ENCODE measurements around the gene ADGRE3. TPM values are rescaled to one million over a fixed set of nuclear protein-coding genes. Genes with fewer than 3 reads are reported as not detected.

Gene ADGRE3
- total RNA-seq, 1 donor from 2014 or later: not detected

DNA sequence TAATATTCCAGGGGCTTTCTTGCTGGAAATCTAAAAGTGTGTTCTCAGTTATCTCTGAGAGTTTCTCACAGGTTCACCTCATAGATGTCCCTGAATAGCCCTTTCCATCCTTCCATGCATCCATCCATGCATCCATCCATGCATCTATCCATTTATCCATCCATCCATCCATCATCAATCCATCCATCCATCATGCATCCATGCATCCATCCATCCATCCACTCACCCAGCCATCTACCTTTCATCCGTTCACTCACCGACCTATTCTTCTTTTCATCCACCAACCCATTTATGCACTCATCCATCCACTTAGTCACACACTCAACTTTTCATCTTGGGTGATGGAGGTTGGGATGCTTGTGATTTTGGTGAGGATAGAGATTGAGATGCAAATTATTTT lies 7.4 kb upstream of the ADGRE3 start:
- Mint-ChIP-seq H3K36me3 (ENCODE audit: low read depth, unreplicated experiment) (peaks cover 3% of the 10 kb centered on the region), H3K9me3 (ENCODE audit: unreplicated experiment) (no peaks in the 10 kb centered on the region), H3K4me1 (ENCODE audit: unreplicated experiment) (no peaks in the 10 kb centered on the region), H3K4me3 (ENCODE audit: unreplicated experiment) (no peak overlapping the region), H3K27ac (ENCODE audit: unreplicated experiment) (no peak overlapping the region), H3K27me3 (ENCODE audit: unreplicated experiment) (no peaks in the 10 kb centered on the region)
- no peak for DNase-seq (ENCODE audit: low spot score)
- TF ChIP-seq, protein P1, sequence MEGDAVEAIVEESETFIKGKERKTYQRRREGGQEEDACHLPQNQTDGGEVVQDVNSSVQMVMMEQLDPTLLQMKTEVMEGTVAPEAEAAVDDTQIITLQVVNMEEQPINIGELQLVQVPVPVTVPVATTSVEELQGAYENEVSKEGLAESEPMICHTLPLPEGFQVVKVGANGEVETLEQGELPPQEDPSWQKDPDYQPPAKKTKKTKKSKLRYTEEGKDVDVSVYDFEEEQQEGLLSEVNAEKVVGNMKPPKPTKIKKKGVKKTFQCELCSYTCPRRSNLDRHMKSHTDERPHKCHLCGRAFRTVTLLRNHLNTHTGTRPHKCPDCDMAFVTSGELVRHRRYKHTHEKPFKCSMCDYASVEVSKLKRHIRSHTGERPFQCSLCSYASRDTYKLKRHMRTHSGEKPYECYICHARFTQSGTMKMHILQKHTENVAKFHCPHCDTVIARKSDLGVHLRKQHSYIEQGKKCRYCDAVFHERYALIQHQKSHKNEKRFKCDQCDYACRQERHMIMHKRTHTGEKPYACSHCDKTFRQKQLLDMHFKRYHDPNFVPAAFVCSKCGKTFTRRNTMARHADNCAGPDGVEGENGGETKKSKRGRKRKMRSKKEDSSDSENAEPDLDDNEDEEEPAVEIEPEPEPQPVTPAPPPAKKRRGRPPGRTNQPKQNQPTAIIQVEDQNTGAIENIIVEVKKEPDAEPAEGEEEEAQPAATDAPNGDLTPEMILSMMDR (IDR thresholded peaks at IDR 0.05; ENCODE audit: unreplicated experiment): no peak

DNA sequence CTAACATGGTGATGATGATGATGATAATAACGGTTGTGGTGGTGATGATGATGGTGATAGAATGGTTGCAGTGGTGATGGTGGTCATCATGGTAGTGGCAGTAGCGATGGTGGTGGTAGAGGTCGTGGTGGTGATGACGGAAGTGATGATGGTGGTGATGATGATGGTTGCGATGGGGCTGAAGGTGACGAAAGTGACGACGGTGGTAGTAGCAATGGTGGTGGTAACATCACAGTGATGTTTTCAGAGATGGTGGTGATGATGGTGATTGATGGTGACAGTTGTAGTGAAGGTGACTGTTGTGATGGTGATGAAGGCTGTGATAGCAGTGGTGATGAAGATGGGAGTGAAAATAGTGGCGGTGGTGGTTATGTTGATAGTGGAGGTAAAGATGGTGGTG lies 3.6 kb upstream of the ADGRE3 start:
- peaks cover 3% of the 10 kb centered on the region for H3K36me3 Mint-ChIP-seq (ENCODE audit: low read depth, unreplicated experiment)
- DNase-seq (ENCODE audit: low spot score): no peak
- H3K27ac Mint-ChIP-seq (ENCODE audit: unreplicated experiment): no peak overlapping the region
- no peak overlapping the region for H3K4me3 Mint-ChIP-seq (ENCODE audit: unreplicated experiment)
- H3K4me1 Mint-ChIP-seq (ENCODE audit: unreplicated experiment): no peaks in the 10 kb centered on the region
- H3K27me3 Mint-ChIP-seq (ENCODE audit: unreplicated experiment): no peaks in the 10 kb centered on the region
- no peaks in the 10 kb centered on the region for H3K9me3 Mint-ChIP-seq (ENCODE audit: unreplicated experiment)
- TF ChIP-seq, protein P1 (IDR thresholded peaks at IDR 0.05; ENCODE audit: unreplicated experiment): no peak

DNA sequence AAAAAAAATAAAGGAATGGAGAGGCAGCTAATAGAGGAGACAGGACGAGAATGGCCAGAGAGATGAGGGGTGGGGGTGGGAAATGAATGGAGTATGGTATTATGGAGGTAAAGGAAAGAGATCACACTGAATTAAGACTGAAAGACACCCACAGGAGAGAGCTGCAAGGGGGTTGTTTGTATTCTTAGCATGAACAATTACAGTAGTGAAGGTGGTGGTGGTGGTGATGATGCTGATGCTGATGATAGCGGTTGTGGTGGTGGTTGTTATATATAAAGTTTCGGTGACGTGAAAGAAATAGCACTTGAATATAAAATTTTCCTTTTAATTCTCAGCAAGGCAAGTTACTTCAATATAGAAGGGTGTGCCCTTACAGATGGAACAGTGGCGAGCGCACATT lies 2.8 kb upstream of the ADGRE3 start:
- H3K9me3 Mint-ChIP-seq (ENCODE audit: unreplicated experiment): no peaks in the 10 kb centered on the region
- no peak for DNase-seq (ENCODE audit: low spot score)
- H3K27me3 Mint-ChIP-seq (ENCODE audit: unreplicated experiment): no peaks in the 10 kb centered on the region
- H3K36me3 Mint-ChIP-seq (ENCODE audit: low read depth, unreplicated experiment): peaks cover 3% of the 10 kb centered on the region
- H3K4me1 Mint-ChIP-seq (ENCODE audit: unreplicated experiment): no peaks in the 10 kb centered on the region
- TF ChIP-seq, protein P1 (IDR thresholded peaks at IDR 0.05; ENCODE audit: unreplicated experiment): no peak
- H3K4me3 Mint-ChIP-seq (ENCODE audit: unreplicated experiment): no peak overlapping the region
- no peak overlapping the region for H3K27ac Mint-ChIP-seq (ENCODE audit: unreplicated experiment)

DNA sequence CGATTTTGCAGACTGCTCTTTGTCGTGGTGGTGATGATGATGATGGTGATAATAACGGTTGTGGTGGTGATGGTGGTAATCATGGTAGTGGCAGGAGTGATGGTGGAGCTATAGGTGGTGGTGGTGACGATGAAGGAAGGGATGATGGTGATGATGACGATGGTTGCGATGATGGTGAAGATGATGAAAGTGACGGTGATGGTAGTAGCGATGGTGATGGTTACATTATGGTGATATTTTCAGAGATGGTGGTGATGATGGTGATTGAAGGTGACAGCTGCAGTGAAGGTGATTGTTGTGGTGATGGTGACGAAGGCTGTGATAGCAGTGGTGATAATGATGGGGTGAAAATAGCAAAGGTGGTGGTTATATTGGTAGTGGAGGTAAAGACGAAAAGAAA lies 2.1 kb upstream of the ADGRE3 start:
- no peaks in the 10 kb centered on the region for H3K4me1 Mint-ChIP-seq (ENCODE audit: unreplicated experiment)
- H3K27ac Mint-ChIP-seq (ENCODE audit: unreplicated experiment): no peak overlapping the region
- H3K4me3 Mint-ChIP-seq (ENCODE audit: unreplicated experiment): no peak overlapping the region
- H3K27me3 Mint-ChIP-seq (ENCODE audit: unreplicated experiment): no peaks in the 10 kb centered on the region
- DNase-seq (ENCODE audit: low spot score): no peak
- no peaks in the 10 kb centered on the region for H3K9me3 Mint-ChIP-seq (ENCODE audit: unreplicated experiment)
- TF ChIP-seq, protein P1 (IDR thresholded peaks at IDR 0.05; ENCODE audit: unreplicated experiment): no peak
- peaks cover 3% of the 10 kb centered on the region for H3K36me3 Mint-ChIP-seq (ENCODE audit: low read depth, unreplicated experiment)

DNA sequence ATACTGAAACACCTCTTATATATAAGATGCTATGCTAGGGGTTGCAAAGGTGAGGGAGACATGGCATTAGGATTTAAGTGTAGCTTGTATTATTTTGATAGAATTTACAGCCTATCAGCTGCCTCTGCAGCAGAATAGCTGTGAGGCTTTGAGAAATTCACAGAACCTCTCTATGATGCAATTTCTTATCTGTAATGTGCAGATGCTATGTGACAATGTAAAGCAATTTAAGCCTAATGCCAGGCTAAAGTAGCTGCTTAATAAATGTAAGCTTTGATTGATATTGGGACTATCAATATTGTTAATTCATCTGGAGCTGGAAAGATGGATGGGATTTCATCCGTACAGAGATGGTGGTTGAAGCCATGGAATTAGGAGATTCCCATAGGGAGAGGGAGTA lies 1.6 kb downstream of the ADGRE3 start:
- Mint-ChIP-seq H3K27me3 (ENCODE audit: unreplicated experiment) (no peaks in the 10 kb centered on the region), H3K4me3 (ENCODE audit: unreplicated experiment) (no peak overlapping the region), H3K27ac (ENCODE audit: unreplicated experiment) (no peak overlapping the region), H3K36me3 (ENCODE audit: low read depth, unreplicated experiment) (no peaks in the 10 kb centered on the region), H3K9me3 (ENCODE audit: unreplicated experiment) (peaks cover 6% of the 10 kb centered on the region), H3K4me1 (ENCODE audit: unreplicated experiment) (no peaks in the 10 kb centered on the region)
- TF ChIP-seq, protein P1 (IDR thresholded peaks at IDR 0.05; ENCODE audit: unreplicated experiment): no peak
- DNase-seq (ENCODE audit: low spot score): no peak

Measured in endothelial cell (in vitro differentiated cells).